Occipital lobe (tissue), 2 donors: ENCODE measurements around the gene CUEDC2. TPM values are rescaled to one million over a fixed set of nuclear protein-coding genes. Genes with fewer than 3 reads are reported as not detected.
A peak's percentile ranks its signal among the peaks of the same experiment; 100 is the strongest.

Source experiments
- DNase-seq: peaks from one replicate; lab custom pipeline; 2025; lab: John Stamatoyannopoulos, UW
- total RNA-seq: library from RNA; depleted of rRNA; stranded (reverse); fragments of >200 nt; gene quantifications from one replicate; pipeline ENCODE4 v1.2.3, GENCODE V29; 2014

Gene CUEDC2
- total RNA-seq, 1 donor from 2014 or later = 37.3 TPM

- no peak for DNase-seq
Observed at GRCh38 chr10:102425444-102425843, 6.9 kb downstream of the CUEDC2 start.

GRCh38 chr10:102424916-102425315, 7.5 kb downstream of the CUEDC2 start:
- no peak for DNase-seq

GRCh38 chr10:102424145-102424544, 8.2 kb downstream of the CUEDC2 start:
- no peak for DNase-seq

- DNase-seq = no peak
Observed at GRCh38 chr10:102423372-102423968, 8.9 kb downstream of the CUEDC2 start.

- peak; percentile 34 for DNase-seq
Observed at GRCh38 chr10:102422545-102423129, 9.7 kb downstream of the CUEDC2 start.

GRCh38 chr10:102421757-102422512, 10.4 kb downstream of the CUEDC2 start:
- DNase-seq = no peak

- DNase-seq = no peak
Observed at GRCh38 chr10:102421507-102421756, 10.9 kb downstream of the CUEDC2 start.

GRCh38 chr10:102420714-102421506, 11.5 kb downstream of the CUEDC2 start, which contains the start of gene FBXL15:
Gene FBXL15 (plus strand): TSS chr10:102420836. CDS start chr10:102421130, 294 bp downstream.
- DNase-seq = peak; percentile 95

GRCh38 chr10:102420181-102420713, 12.1 kb downstream of the CUEDC2 start:
- no peak for DNase-seq

- DNase-seq = peak; percentile 50
Observed at GRCh38 chr10:102419269-102420180, 12.8 kb downstream of the CUEDC2 start.

- DNase-seq = peak; percentile 49
Observed at GRCh38 chr10:102418622-102419268, 13.6 kb downstream of the CUEDC2 start, which contains the start of gene PSD. Gene PSD (minus strand): TSS chr10:102418785. CDS start chr10:102417038, 1,747 bp downstream.

GRCh38 chr10:102416695-102417094, 15.7 kb downstream of the CUEDC2 start:
- no peak for DNase-seq

- DNase-seq = no peak
Observed at GRCh38 chr10:102416283-102416682, 16.1 kb downstream of the CUEDC2 start.

GRCh38 chr10:102414749-102415148, 17.6 kb downstream of the CUEDC2 start:
- no peak for DNase-seq

GRCh38 chr10:102413806-102414561, 18.4 kb downstream of the CUEDC2 start:
- no peak for DNase-seq

GRCh38 chr10:102413053-102413705, 19.2 kb downstream of the CUEDC2 start:
- DNase-seq = peak; percentile 41

GRCh38 chr10:102412293-102412692, 20.1 kb downstream of the CUEDC2 start:
- no peak for DNase-seq

- no peak for DNase-seq
Observed at GRCh38 chr10:102411341-102412255, 20.8 kb downstream of the CUEDC2 start.
